ENCODE data around the gene LRP3.

GRCh38 chr19:33206261-33207039 is 12.3 kb downstream of the LRP3 start:
- TF ChIP-seq EZH2 (IDR thresholded peaks at IDR 0.05; ENCODE audit: low read length, missing control alignments) (no peak), CTCF (conservative IDR thresholded peaks at IDR 0.05 in 1 of 2, IDR thresholded peaks at IDR 0.05 in 1 of 2; ENCODE audit: low read depth in 1 of 2, low read length in 2 of 2) (no peak)

Data from fibroblast of lung (primary cell).